GM23338 (cell line): Measurements from ENCODE around the gene TRDMT1. TPM values are rescaled to one million over a fixed set of nuclear protein-coding genes. Genes with fewer than 3 reads are reported as not detected.

Experiments used
- ATAC-seq: fragments of 200-7000 bp; cut with Tn5 transposase; 3 replicates; pipeline ENCODE4 v1.9.1; 2020
- DNase-seq: peaks from one replicate; pipeline ENCODE4 v3.0.0-alpha.2; 2015; ENCODE audit warnings: low spot score
- H2AFZ ChIP-seq: fragments of 200-600 bp; sonication (generic); 2 replicates; pipeline ENCODE4 v1.8.0; 2016; ENCODE audit warnings: antibody characterized with exemption, mild to moderate bottlenecking, moderate library complexity
- H3F3A ChIP-seq: fragments of 200-600 bp; sonication (generic); replicated peaks from 2 replicates; pipeline ENCODE4 v1.8.0; 2017; ENCODE audit warnings: antibody characterized with exemption, mixed run types, low read depth
- H3K27ac ChIP-seq: fragments of 200-600 bp; sonication (generic); 2 replicates; pipeline ENCODE4 v1.6.1; 2016; ENCODE audit warnings: low read depth
- H3K27me3 ChIP-seq: fragments of 200-600 bp; sonication (generic); 2 replicates; pipeline ENCODE4 v1.8.0; 2016; ENCODE audit warnings: mild to moderate bottlenecking, mixed run types, moderate library complexity; ENCODE audit not compliant: insufficient read depth
- H3K36me3 ChIP-seq: fragments of 200-600 bp; sonication (generic); 2 replicates; pipeline ENCODE4 v1.8.0; 2016; ENCODE audit warnings: mild to moderate bottlenecking; ENCODE audit not compliant: insufficient read depth
- H3K4me1 ChIP-seq: fragments of 200-600 bp; sonication (generic); 2 replicates; pipeline ENCODE4 v1.8.0; 2016; ENCODE audit warnings: mild to moderate bottlenecking, moderate library complexity; ENCODE audit not compliant: insufficient read depth
- H3K4me2 ChIP-seq: fragments of 200-600 bp; sonication (generic); 2 replicates; pipeline ENCODE4 v1.7.1; 2017; ENCODE audit warnings: mixed run types
- H3K4me3 ChIP-seq: fragments of 200-600 bp; sonication (generic); 2 replicates; pipeline ENCODE4 v1.6.1; 2016; ENCODE audit warnings: mixed run types
- H3K79me2 ChIP-seq: fragments of 200-600 bp; sonication (generic); replicated peaks from 2 replicates; pipeline ENCODE4 v1.8.0; 2017; ENCODE audit warnings: mild to moderate bottlenecking; ENCODE audit not compliant: insufficient read depth
- H3K9me2 ChIP-seq: fragments of 200-600 bp; sonication (generic); 2 replicates; pipeline ENCODE4 v1.8.0; 2017; ENCODE audit not compliant: insufficient read depth
- H4K20me1 ChIP-seq: fragments of 200-600 bp; sonication (generic); replicated peaks from 2 replicates; pipeline ENCODE4 v1.8.0; 2017; ENCODE audit warnings: mild to moderate bottlenecking; ENCODE audit not compliant: insufficient read depth
- H3K27ac Mint-ChIP-seq: 2 replicates; pipeline ENCODE4 v1.8.0; 2020; ENCODE audit warnings: inconsistent platforms, mild to moderate bottlenecking, moderate library complexity, mixed read lengths
- H3K27me3 Mint-ChIP-seq: 3 replicates; pipeline ENCODE4 v1.8.0; 2022; ENCODE audit warnings: low read depth, mild to moderate bottlenecking, moderate library complexity, mixed read lengths, inconsistent platforms; ENCODE audit not compliant: insufficient read depth, poor library complexity
- H3K36me3 Mint-ChIP-seq: 3 replicates; pipeline ENCODE4 v1.8.0; 2021; ENCODE audit warnings: low read depth, mild to moderate bottlenecking, inconsistent platforms, moderate library complexity, mixed read lengths
- H3K4me1 Mint-ChIP-seq: 3 replicates; pipeline ENCODE4 v1.8.0; 2020; ENCODE audit warnings: mild to moderate bottlenecking, inconsistent platforms, mixed read lengths
- H3K4me3 Mint-ChIP-seq: 3 replicates; pipeline ENCODE4 v1.8.0; 2021; ENCODE audit warnings: moderate library complexity, mild to moderate bottlenecking, inconsistent platforms, mixed read lengths
- H3K9me3 Mint-ChIP-seq: 3 replicates; pipeline ENCODE4 v1.8.0; 2020; ENCODE audit warnings: moderate library complexity, mild to moderate bottlenecking, inconsistent platforms, mixed read lengths
- CREB1 ChIP-seq: fragments of 250-450 bp; sonication (Bioruptor Pico); IDR thresholded peaks from 2 replicates; pipeline ENCODE4 v1.5.0; 2020; ENCODE audit warnings: low read depth, mild to moderate bottlenecking, moderate library complexity
- CTCF ChIP-seq, 2 experiments: fragments of 200-600 bp in 1 of 2; sonication (generic) in 1 of 2; conservative IDR thresholded peaks; 2 replicates each; pipeline versions ENCODE4 v1.5.1 to v1.6.1; 2016 to 2017; ENCODE audit warnings: antibody characterized with exemption in 2 of 2, low read depth in 2 of 2, mild to moderate bottlenecking in 2 of 2, moderate library complexity in 1 of 2
- ETS1 ChIP-seq: IDR thresholded peaks from 2 replicates; pipeline ENCODE4 v1.6.1; 2016; ENCODE audit warnings: antibody characterized with exemption
- EZH2 ChIP-seq: fragments of 200-600 bp; sonication (generic); IDR thresholded peaks from one replicate; pipeline ENCODE4 v1.8.0; 2017; ENCODE audit warnings: antibody characterized with exemption, mild to moderate bottlenecking, low read depth; ENCODE audit not compliant: unreplicated experiment
- NANOG ChIP-seq: IDR thresholded peaks from 2 replicates; pipeline ENCODE4 v1.6.1; 2016; ENCODE audit warnings: antibody characterized with exemption, borderline replicate concordance
- REST ChIP-seq: IDR thresholded peaks from one replicate; pipeline ENCODE4 v1.6.1; 2018; ENCODE audit warnings: antibody characterized with exemption; ENCODE audit not compliant: unreplicated experiment
- STAT1 ChIP-seq: IDR thresholded peaks from one replicate; pipeline ENCODE4 v1.6.1; 2016; ENCODE audit warnings: antibody characterized with exemption; ENCODE audit not compliant: unreplicated experiment
- ZNF114 ChIP-seq: fragments of 250-450 bp; sonication (Bioruptor Pico); IDR thresholded peaks from 2 replicates; pipeline ENCODE4 v1.5.0; 2020; ENCODE audit warnings: mild to moderate bottlenecking, moderate library complexity
- ZNF331 ChIP-seq: fragments of 250-450 bp; sonication (Bioruptor Pico); IDR thresholded peaks from 2 replicates; pipeline ENCODE4 v1.5.0; 2020; ENCODE audit warnings: low read depth, mild to moderate bottlenecking, moderate library complexity
- ZNF462 ChIP-seq: fragments of 250-450 bp; sonication (Bioruptor Pico); IDR thresholded peaks from 2 replicates; pipeline ENCODE4 v1.5.0; 2020; ENCODE audit warnings: mild to moderate bottlenecking, moderate library complexity
- polyA plus RNA-seq: library from polyadenylated mRNA; unstranded; fragments of >200 nt; fragmentation: Nextera tagmentation; extraction: Ambion mirVana; gene quantifications from 2 replicates; pipeline ENCODE4 v1.2.1, GENCODE V29; 2016
- total RNA-seq: library from RNA; depleted of rRNA; stranded (reverse); fragments of >200 nt; shearing (Covaris generic); gene quantifications from 2 replicates; pipeline ENCODE4 v1.2.3, GENCODE V29; 2014

The TRDMT1 gene
- total and polyA plus RNA-seq, 2 experiments from 2014 or later, result 16.0 to 37.7 TPM

GRCh38 chr10:17195083-17195482 is 6.4 kb downstream of the TRDMT1 start:
- no peak for DNase-seq
- no peak overlapping the region for H3K27ac ChIP-seq
- H3K27me3 ChIP-seq, result no peaks in the 10 kb centered on the region
- H3K79me2 ChIP-seq, result peaks cover 77% of the 10 kb centered on the region
- peaks cover 28% of the 10 kb centered on the region for H3K4me1 ChIP-seq
- peaks cover 1% of the 10 kb centered on the region for H3K27me3 Mint-ChIP-seq
- H3K4me3 Mint-ChIP-seq, result no peak overlapping the region
- no peak overlapping the region for H3K4me2 ChIP-seq
- no peaks in the 10 kb centered on the region for H4K20me1 ChIP-seq
- no peak for TF ChIP-seq NANOG
- TF ChIP-seq ETS1, result no peak
- TF ChIP-seq STAT1, result no peak
- TF ChIP-seq ZNF114 (CRISPR knock-in tag), result no peak
- no peak for TF ChIP-seq CREB1 (CRISPR knock-in tag)
- no peak for TF ChIP-seq REST
- TF ChIP-seq ZNF331 (CRISPR knock-in tag), result no peak
- no peak for TF ChIP-seq ZNF462 (CRISPR knock-in tag)
- no peak for TF ChIP-seq CTCF (conservative IDR thresholded peaks at IDR 0.05; ENCODE audit: low read depth in 2 of 2)
- TF ChIP-seq EZH2, result no peak
- H3K4me3 ChIP-seq, result no peak overlapping the region
- no peaks in the 10 kb centered on the region for H3K36me3 ChIP-seq
- no peaks in the 10 kb centered on the region for H3K9me2 ChIP-seq
- no peak overlapping the region for H3K27ac Mint-ChIP-seq
- ATAC-seq, result no peak
- H3K9me3 Mint-ChIP-seq, result peaks cover 3% of the 10 kb centered on the region; the same call in 1 of the 3 replicates
- peaks cover 4% of the 10 kb centered on the region; the same call in 2 of the 3 replicates for H3K36me3 Mint-ChIP-seq
- H3K4me1 Mint-ChIP-seq, result peaks cover 36% of the 10 kb centered on the region
- H2AFZ ChIP-seq, result no peak overlapping the region
- H3F3A ChIP-seq, result no peaks in the 10 kb centered on the region
